ENCODE results near the gene RAB36.

Gene RAB36

DNA sequence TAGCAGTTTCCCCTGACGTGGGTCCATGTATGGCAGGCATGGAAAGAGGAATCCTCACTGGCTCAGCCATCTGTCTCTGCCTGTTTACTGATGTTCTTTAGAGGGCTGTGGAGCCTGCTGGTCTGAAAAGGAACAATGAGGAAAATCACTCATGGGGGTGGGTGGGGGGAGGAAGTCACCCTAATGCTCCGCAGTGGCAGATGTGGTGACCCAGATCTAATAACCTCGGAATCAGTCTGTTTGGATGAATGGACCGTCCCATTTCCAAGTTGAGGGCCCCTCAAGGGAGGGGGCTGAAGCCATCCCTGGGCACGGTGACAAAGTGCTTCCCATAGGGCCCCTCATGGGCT, 39.5 kb downstream of the RAB36 start:
- H3K4me3 ChIP-seq (ENCODE audit: low read depth, low read length) = no peak overlapping the region
- in situ Hi-C loops (cut with HindIII; ENCODE audit: low pct_ligation_motif_present, low sequenced_read_pairs) = no loop called here
- H3K27ac ChIP-seq = no peak overlapping the region

DNA sequence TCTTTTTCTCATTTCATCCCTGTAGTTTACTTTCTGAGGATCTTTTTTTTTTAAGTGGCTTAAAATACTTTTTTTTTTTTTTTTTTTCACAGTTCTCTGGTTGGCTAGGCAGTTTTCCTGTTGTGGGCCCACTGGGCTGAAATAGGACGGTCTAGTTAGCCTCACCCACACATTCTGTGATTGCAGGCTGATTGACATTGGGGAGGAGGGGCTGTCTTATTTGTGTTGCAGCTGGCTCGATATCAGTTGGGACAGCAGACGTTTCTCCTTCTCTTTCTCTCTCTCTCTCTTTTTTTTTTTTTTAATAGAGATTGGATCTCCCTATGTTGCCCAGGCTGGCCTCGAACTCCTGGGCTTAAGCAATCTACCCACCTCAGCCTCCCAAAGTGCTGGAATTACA, 41.9 kb downstream of the RAB36 start:
- TF ChIP-seq, protein P1, sequence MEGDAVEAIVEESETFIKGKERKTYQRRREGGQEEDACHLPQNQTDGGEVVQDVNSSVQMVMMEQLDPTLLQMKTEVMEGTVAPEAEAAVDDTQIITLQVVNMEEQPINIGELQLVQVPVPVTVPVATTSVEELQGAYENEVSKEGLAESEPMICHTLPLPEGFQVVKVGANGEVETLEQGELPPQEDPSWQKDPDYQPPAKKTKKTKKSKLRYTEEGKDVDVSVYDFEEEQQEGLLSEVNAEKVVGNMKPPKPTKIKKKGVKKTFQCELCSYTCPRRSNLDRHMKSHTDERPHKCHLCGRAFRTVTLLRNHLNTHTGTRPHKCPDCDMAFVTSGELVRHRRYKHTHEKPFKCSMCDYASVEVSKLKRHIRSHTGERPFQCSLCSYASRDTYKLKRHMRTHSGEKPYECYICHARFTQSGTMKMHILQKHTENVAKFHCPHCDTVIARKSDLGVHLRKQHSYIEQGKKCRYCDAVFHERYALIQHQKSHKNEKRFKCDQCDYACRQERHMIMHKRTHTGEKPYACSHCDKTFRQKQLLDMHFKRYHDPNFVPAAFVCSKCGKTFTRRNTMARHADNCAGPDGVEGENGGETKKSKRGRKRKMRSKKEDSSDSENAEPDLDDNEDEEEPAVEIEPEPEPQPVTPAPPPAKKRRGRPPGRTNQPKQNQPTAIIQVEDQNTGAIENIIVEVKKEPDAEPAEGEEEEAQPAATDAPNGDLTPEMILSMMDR (IDR thresholded peaks at IDR 0.05; ENCODE audit: low read depth, low read length, missing control alignments) = no peak
- H3K4me3 ChIP-seq (ENCODE audit: low read depth, low read length) = no peak overlapping the region
- no peak for DNase-seq
- peaks cover 33% of the 10 kb centered on the region for H3K36me3 ChIP-seq (replicated peaks)
- H3K27ac ChIP-seq = peak overlapping the region; percentile 52
- in situ Hi-C loops (cut with HindIII; ENCODE audit: low pct_ligation_motif_present, low sequenced_read_pairs) = no loop called here
- H3K27me3 ChIP-seq (replicated peaks) = no peaks in the 10 kb centered on the region

More for the DNA sequence above, 39.5 kb downstream of the RAB36 start:
- no peak for DNase-seq
- peaks cover 32% of the 10 kb centered on the region for H3K36me3 ChIP-seq (replicated peaks)
- no peaks in the 10 kb centered on the region for H3K27me3 ChIP-seq (replicated peaks)
- TF ChIP-seq, protein P1 (IDR thresholded peaks at IDR 0.05; ENCODE audit: low read depth, low read length, missing control alignments) = no peak

DNA sequence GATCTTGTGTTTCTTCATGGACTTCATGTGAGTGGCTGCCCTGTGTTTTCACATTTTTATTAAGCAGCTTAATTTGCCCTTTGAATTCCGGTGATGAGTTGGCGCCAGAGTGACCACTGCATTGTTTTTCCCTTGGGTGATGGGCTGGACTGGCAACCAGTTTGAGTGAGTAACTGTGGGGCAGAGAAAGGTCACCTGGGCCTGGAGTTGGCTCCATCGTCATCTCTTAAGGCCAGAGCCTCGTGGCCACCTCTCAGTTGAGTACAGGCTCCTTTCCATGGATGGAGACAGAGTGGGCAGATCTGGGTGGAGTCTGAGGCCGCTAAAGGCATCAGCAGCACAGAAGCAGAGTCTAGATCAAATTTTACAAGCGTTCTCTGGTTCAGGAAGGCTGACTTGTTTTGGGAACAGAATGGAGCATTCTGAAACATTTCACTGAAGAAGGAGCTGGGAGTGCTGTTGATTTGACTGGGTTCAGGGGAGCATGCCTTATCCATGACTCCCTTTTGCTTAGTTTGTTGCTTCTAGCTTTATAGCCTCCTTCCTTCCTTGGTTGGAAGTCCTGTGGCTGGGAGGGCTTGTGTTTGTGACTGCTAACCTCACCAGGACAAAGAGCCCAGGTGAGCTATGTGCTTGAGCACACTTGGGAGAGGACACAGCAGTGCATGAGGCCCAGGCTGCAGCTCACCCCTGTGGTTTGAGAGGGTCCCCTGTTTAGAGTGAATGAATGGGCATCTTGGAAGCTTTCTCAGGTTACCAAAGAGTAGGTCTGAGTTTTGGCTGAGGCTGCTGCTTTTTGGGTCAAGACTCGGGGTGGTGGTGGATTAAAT, 42.8 kb downstream of the RAB36 start:
- Histone ChIP-seq H3K27ac (peak overlapping the region; percentile 52), H3K4me3 (ENCODE audit: low read depth, low read length) (no peak overlapping the region), H3K27me3 (replicated peaks) (no peaks in the 10 kb centered on the region), H3K36me3 (replicated peaks) (peaks cover 32% of the 10 kb centered on the region)
- TF ChIP-seq, protein P1 (IDR thresholded peaks at IDR 0.05; ENCODE audit: low read depth, low read length, missing control alignments) = no peak
- DNase-seq = no peak
- in situ Hi-C loops (cut with HindIII; ENCODE audit: low pct_ligation_motif_present, low sequenced_read_pairs) = no loop called here

DNA sequence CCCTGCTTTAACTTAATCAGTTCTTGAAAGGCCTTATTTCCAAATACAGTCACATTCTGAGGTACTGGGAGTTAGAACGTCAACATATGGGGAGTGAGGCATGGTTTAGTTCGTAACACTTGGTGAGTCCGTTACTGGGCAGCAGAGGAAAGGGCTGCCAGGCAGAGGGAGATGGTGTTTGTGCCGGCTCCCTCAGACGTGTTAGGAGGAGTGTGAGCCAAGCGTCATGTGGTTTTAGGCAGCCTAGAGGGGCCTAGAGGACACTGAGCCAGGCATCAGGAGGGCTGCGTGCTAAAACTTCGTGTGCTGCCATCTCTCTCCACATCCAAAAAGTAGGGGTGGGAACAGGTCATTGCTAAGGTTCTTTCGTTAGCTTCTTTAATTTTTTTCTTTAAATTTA, 45.2 kb downstream of the RAB36 start:
- Histone ChIP-seq H3K36me3 (replicated peaks) (peaks cover 24% of the 10 kb centered on the region), H3K4me3 (ENCODE audit: low read depth, low read length) (no peak overlapping the region), H3K27ac (no peak overlapping the region), H3K27me3 (replicated peaks) (no peaks in the 10 kb centered on the region)
- in situ Hi-C loops (cut with HindIII; ENCODE audit: low pct_ligation_motif_present, low sequenced_read_pairs) = no loop called here
- no peak for DNase-seq
- TF ChIP-seq, protein P1 (IDR thresholded peaks at IDR 0.05; ENCODE audit: low read depth, low read length, missing control alignments) = no peak

DNA sequence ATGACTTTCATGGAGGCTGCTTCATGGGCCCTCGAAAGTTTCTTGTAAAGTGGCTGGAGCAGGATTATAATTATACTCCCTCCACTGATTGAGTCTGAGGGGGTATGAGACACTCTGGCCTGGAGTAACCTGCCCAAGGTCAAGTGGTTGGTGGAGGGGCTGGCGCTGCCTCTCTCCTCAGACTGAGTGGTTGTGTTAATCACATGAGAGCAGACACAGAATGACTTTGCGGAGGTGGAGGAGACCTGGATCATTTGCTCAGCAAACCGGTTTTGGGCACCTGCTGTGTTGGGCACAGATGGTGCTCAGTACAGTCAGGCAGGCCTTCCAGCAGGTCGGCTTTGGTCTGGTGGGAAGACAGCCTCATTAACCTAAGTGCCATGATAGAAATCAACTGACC, 46.9 kb downstream of the RAB36 start:
- TF ChIP-seq, protein P1 (IDR thresholded peaks at IDR 0.05; ENCODE audit: low read depth, low read length, missing control alignments) = no peak
- Histone ChIP-seq H3K4me3 (ENCODE audit: low read depth, low read length) (no peak overlapping the region), H3K27ac (no peak overlapping the region), H3K36me3 (replicated peaks) (peaks cover 24% of the 10 kb centered on the region), H3K27me3 (replicated peaks) (no peaks in the 10 kb centered on the region)
- in situ Hi-C loops (cut with HindIII; ENCODE audit: low pct_ligation_motif_present, low sequenced_read_pairs) = no loop called here
- DNase-seq = no peak

DNA sequence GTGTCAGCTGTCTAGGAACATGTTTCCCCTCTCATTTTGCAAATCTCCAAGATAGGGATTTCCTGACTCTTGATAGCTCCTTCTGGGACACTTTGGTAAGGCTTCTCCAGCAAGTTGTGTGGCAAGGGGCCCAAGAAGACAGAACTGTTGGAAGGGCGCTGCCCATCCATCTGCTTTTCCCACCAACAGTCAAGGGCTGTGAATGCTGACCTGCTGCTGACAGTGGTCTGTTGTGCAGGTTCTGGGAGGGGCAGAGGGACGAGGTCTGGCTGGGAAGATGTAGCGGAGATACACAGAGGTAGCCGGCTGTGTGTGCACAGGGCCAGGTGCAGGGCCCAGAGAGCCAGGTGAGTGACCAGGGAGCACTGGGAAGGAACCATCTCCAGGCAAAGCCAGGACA, 47.3 kb downstream of the RAB36 start:
- TF ChIP-seq, protein P1 (IDR thresholded peaks at IDR 0.05; ENCODE audit: low read depth, low read length, missing control alignments) = no peak
- Histone ChIP-seq H3K36me3 (replicated peaks) (peaks cover 23% of the 10 kb centered on the region), H3K4me3 (ENCODE audit: low read depth, low read length) (no peak overlapping the region), H3K27me3 (replicated peaks) (no peaks in the 10 kb centered on the region), H3K27ac (no peak overlapping the region)
- in situ Hi-C loops (cut with HindIII; ENCODE audit: low pct_ligation_motif_present, low sequenced_read_pairs) = no loop called here
- no peak for DNase-seq

Measured in brain microvascular endothelial cell (primary cell).